A549 treated with AZD9567 at 1 μM for 4 hours (cell line): ENCODE measurements around the gene SPRN. TPM values are rescaled to one million over a fixed set of nuclear protein-coding genes. Genes with fewer than 3 reads are reported as not detected.

Experiments
- total RNA-seq: library from RNA; stranded (reverse); fragments of 200-300 nt; extraction: Qiagen RNA extraction; gene quantifications from 5 replicates; pipeline ENCODE4 v1.2.3, GENCODE V29; 2022; ENCODE audit not compliant: insufficient read depth

Gene SPRN
- 0.22 to 0.34 TPM (median 0.24 TPM) in 4 of 5 replicates, not detected in the other for total RNA-seq

GRCh38 chr10:133424601-133425000, at the start of gene SPRN:
SPRN (minus strand) TSS chr10:133424625; CDS start chr10:133423681, 944 bp downstream.

GRCh38 chr10:133453516-133454203, 29.2 kb upstream of the SPRN start, which contains the start of gene SCART1:
SCART1 (plus strand) TSS chr10:133453945; CDS start chr10:133453998, 53 bp downstream.

GRCh38 chr10:133394064-133394663, 30.3 kb downstream of the SPRN start, which contains the start of gene MTG1:
MTG1 (plus strand) TSS chr10:133394157; CDS start chr10:133394221, 64 bp downstream.

GRCh38 chr10:133379152-133379800, 45.1 kb downstream of the SPRN start, which contains the start of gene PAOX:
PAOX (plus strand) TSS chr10:133379262; CDS start chr10:133379317, 55 bp downstream.

GRCh38 chr10:133373174-133374090, 51.0 kb downstream of the SPRN start, which contains the start of gene ECHS1:
ECHS1 (minus strand) TSS chr10:133373354; CDS start chr10:133373333, 21 bp downstream.

Other genes starting within 250 kb of the SPRN start
- gene UTF1, start 194.4 kb downstream of the SPRN start, total RNA-seq: 0.09 TPM in 1 of 5 replicates, not detected in the others
- not detected in 5 replicates for gene VENTX, start 186.8 kb downstream of the SPRN start, total RNA-seq
- gene ADAM8, start 147.8 kb downstream of the SPRN start, total RNA-seq: 1.4 to 4.7 TPM (median 3.2 TPM) in 5 replicates
- gene TUBGCP2, start 115.8 kb downstream of the SPRN start, total RNA-seq: 38.0 to 58.2 TPM (median 42.4 TPM) in 5 replicates
- gene ZNF511, start 115.7 kb downstream of the SPRN start, total RNA-seq: 60.6 to 74.7 TPM (median 73.4 TPM) in 5 replicates
- 0.49 to 0.70 TPM (median 0.67 TPM) in 4 of 5 replicates, not detected in the other for gene CALY, start 87.7 kb downstream of the SPRN start, total RNA-seq
- gene PRAP1, start 77.3 kb downstream of the SPRN start, total RNA-seq: 0.10 TPM in 1 of 5 replicates, not detected in the others
- 13.0 to 17.6 TPM (median 15.4 TPM) in 5 replicates for gene FUOM, start 66.6 kb downstream of the SPRN start, total RNA-seq
- 132 to 164 TPM (median 150 TPM) in 5 replicates for gene ECHS1, start 51.3 kb downstream of the SPRN start, total RNA-seq
- gene PAOX, start 45.4 kb downstream of the SPRN start, total RNA-seq: 1.8 to 5.0 TPM (median 2.2 TPM) in 5 replicates
- 46.6 to 58.9 TPM (median 58.0 TPM) in 5 replicates for gene MTG1, start 30.5 kb downstream of the SPRN start, total RNA-seq
- gene SCART1, start 29.3 kb upstream of the SPRN start, total RNA-seq: 0.21 to 0.30 TPM (median 0.22 TPM) in 4 of 5 replicates, not detected in the other
- 0.09 to 0.26 TPM (median 0.18 TPM) in 4 of 5 replicates, not detected in the other for gene CYP2E1, start 102.7 kb upstream of the SPRN start, total RNA-seq
- gene SYCE1, start 141.0 kb upstream of the SPRN start, total RNA-seq: not detected in 5 replicates
- 0.15 to 0.22 TPM (median 0.21 TPM) in 4 of 5 replicates, not detected in the other for gene FRG2B, start 202.2 kb upstream of the SPRN start, total RNA-seq